GM12875 (cell line): ENCODE data around the gene GLDN.

Experiments used
- H3K4me3 ChIP-seq: one replicate; pipeline ENCODE4 v1.5.1; 2011; ENCODE audit warnings: low read depth, low read length, control low read depth
- CTCF ChIP-seq: IDR thresholded peaks from 2 replicates; pipeline ENCODE4 v1.5.1; 2011; ENCODE audit warnings: low read depth, mild to moderate bottlenecking, control low read depth, inconsistent platforms, low read length, moderate library complexity, borderline replicate concordance; ENCODE audit not compliant: insufficient read depth

GLDN gene

GRCh38 chr15:51323749-51324148, 17.7 kb upstream of the GLDN start:
- TF ChIP-seq CTCF = no peak
- H3K4me3 ChIP-seq = no peak overlapping the region

DNA sequence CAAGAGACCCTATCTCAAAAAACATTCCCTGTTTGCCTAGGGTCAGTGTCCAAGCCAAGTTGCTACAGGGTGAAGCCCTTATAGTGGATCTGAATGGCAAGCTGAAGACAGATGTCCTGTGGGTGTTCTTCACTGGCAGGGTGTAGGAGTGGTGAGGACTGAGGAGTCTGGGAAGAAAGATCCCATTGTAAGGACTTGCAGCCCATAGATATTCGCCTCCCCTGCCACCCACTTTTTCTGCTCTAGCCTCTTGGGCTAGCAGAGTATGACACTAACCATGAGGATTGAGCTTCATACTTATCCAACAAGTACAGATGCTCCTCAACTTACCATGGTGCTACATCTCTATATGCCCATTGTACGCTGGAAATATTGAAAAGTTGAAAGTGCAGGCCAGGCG, 16.3 kb upstream of the GLDN start:
- TF ChIP-seq CTCF = no peak
- H3K4me3 ChIP-seq = no peak overlapping the region

GRCh38 chr15:51327081-51327480, 14.4 kb upstream of the GLDN start:
- TF ChIP-seq CTCF = no peak
- H3K4me3 ChIP-seq = no peak overlapping the region

DNA sequence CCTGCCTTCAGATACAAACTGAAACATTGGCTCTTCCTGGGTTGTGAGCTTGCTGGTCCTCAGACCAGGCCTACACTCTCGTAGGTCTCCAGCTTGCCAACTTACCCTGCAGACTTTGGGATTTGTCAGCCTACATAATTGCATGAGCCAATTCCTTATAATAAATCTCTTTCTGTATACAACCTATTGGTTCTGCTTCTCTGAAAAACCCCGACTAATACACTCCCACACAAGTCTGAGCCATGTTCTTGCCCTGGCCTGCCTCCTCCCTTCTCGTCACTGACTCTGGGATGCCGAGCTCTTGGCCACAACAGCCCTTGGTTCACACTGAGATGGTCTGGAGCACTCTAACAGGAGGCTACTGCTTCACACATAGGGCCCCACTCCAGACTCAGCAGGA, 12.5 kb upstream of the GLDN start:
- no peak overlapping the region for H3K4me3 ChIP-seq
- no peak for TF ChIP-seq CTCF

GRCh38 chr15:51331141-51331540, 10.3 kb upstream of the GLDN start:
- no peak overlapping the region for H3K4me3 ChIP-seq
- TF ChIP-seq CTCF = no peak

DNA sequence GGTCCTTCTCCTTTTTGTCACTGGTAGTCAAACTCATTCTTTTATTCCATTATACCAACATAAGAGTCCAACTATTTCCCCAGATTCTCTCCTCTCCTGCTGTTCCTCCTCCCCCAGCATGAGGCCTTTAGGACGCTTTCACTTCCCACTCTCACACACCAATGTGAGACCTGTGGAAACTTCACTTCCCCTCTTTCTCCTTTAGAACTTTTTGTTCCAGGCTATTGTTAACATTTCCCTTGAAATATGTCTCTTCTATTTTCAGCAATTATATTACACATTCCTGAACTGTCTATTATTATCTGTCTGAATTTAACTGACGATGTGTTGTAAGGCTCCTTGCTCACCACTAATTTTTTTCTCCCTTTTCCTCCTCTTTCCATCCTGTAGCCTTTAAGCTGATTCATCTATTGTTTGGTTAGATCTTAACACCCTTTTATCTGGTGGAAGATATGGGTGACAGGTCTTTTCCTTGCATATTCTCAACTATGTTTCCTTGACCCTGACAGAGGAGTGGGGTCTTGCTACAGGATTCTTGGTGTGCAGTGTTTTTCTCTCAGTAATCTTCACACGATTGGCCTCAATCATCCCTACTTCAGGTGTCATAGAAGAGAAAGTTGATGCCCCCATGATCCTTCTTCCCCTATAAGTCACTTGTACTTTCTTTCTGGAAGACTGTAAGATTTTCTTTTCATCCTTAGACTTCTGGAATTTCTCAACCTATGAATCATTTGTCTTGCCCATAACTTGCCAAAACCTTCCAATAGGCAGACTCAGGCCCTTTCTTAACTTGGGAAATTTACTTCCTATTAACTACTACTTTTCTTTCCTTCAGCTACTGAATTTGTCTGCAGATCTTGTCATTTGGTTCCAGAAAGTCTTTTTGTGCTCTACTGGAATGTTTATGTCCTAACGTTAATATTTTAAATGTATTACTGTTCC, 9.0 kb upstream of the GLDN start:
- no peak for TF ChIP-seq CTCF

DNA sequence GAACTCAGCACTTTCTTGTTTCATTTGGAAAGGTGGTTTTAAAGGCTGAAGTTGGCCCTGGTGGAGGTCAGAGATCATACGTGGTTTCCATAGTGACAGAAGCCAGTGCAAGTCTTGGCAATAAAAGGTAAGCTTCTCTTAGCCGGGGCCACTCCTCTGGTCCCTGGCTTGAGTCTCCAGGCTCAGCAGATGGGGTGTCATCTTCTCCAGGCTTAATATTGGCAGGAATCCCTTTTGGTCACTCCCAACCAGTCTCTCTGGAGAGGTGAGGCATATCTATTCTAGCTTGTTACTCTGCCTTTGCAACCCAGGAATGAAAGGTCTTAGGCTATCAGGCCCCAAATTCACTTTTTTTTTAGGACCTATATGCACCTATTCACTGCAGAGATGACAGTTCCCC, 7.9 kb upstream of the GLDN start:
- no peak for TF ChIP-seq CTCF
- no peak overlapping the region for H3K4me3 ChIP-seq

More for the DNA sequence above, 9.0 kb upstream of the GLDN start:
- H3K4me3 ChIP-seq = no peak overlapping the region
